ES-I3 (cell line): ENCODE measurements around the gene NHLH2.

Source experiments
- H3K36me3 ChIP-seq: 2 replicates; pipeline ENCODE4 v1.6.1; 2013; ENCODE audit warnings: mild to moderate bottlenecking, low read length, control low read depth, moderate library complexity; ENCODE audit not compliant: insufficient read depth
- H3K4me1 ChIP-seq: 2 replicates; pipeline ENCODE4 v1.6.1; 2013; ENCODE audit warnings: mild to moderate bottlenecking, control low read depth, low read length; ENCODE audit not compliant: insufficient read depth
- H3K9ac ChIP-seq: 2 replicates; pipeline ENCODE4 v1.6.1; 2013; ENCODE audit warnings: low read depth, mild to moderate bottlenecking, low read length, moderate library complexity
- H3K9me3 ChIP-seq: 2 replicates; pipeline ENCODE4 v1.6.1; 2013; ENCODE audit warnings: mild to moderate bottlenecking, low read length, moderate library complexity; ENCODE audit not compliant: control insufficient read depth, insufficient read depth

The NHLH2 gene

GRCh38 chr1:115802416-115802815 is 38.5 kb downstream of the NHLH2 start:
- Histone ChIP-seq H3K4me1 (peaks cover 1% of the 10 kb centered on the region; the same call in 1 of the 2 replicates), H3K36me3 (no peaks in the 10 kb centered on the region), H3K9ac (no peak overlapping the region), H3K9me3 (0 out of 2 replicates have a peak, but pooled peaks cover 3% of the 10 kb centered on the region)

GRCh38 chr1:115797486-115797885 is 43.4 kb downstream of the NHLH2 start:
- H3K4me1 ChIP-seq = peaks cover 18% of the 10 kb centered on the region
- no peaks in the 10 kb centered on the region for H3K36me3 ChIP-seq
- no peak overlapping the region for H3K9ac ChIP-seq
- no peaks in the 10 kb centered on the region for H3K9me3 ChIP-seq

GRCh38 chr1:115796897-115797296 is 44.0 kb downstream of the NHLH2 start:
- no peaks in the 10 kb centered on the region for H3K9me3 ChIP-seq
- H3K36me3 ChIP-seq = no peaks in the 10 kb centered on the region
- peaks cover 18% of the 10 kb centered on the region for H3K4me1 ChIP-seq
- H3K9ac ChIP-seq = no peak overlapping the region

- H3K9me3 ChIP-seq = no peaks in the 10 kb centered on the region
- H3K4me1 ChIP-seq = peaks cover 18% of the 10 kb centered on the region
Observed at GRCh38 chr1:115796036-115796435, 44.9 kb downstream of the NHLH2 start.

GRCh38 chr1:115794976-115795639 is 45.8 kb downstream of the NHLH2 start:
- Histone ChIP-seq H3K36me3 (no peaks in the 10 kb centered on the region), H3K9ac (no peak overlapping the region), H3K9me3 (no peaks in the 10 kb centered on the region), H3K4me1 (peaks cover 18% of the 10 kb centered on the region)

More at GRCh38 chr1:115796036-115796435, 44.9 kb downstream of the NHLH2 start:
- H3K36me3 ChIP-seq = no peaks in the 10 kb centered on the region
- H3K9ac ChIP-seq = no peak overlapping the region

GRCh38 chr1:115793162-115793561 is 47.8 kb downstream of the NHLH2 start:
- H3K36me3 ChIP-seq = no peaks in the 10 kb centered on the region
- H3K9ac ChIP-seq = no peak overlapping the region

GRCh38 chr1:115791816-115792215 is 49.1 kb downstream of the NHLH2 start:
- Histone ChIP-seq H3K4me1 (peaks cover 15% of the 10 kb centered on the region), H3K36me3 (no peaks in the 10 kb centered on the region), H3K9ac (no peak overlapping the region), H3K9me3 (no peaks in the 10 kb centered on the region)

More at GRCh38 chr1:115793162-115793561, 47.8 kb downstream of the NHLH2 start:
- Histone ChIP-seq H3K9me3 (no peaks in the 10 kb centered on the region), H3K4me1 (peaks cover 18% of the 10 kb centered on the region)

GRCh38 chr1:115790846-115791245 is 50.1 kb downstream of the NHLH2 start:
- Histone ChIP-seq H3K36me3 (no peaks in the 10 kb centered on the region), H3K9ac (no peak overlapping the region), H3K4me1 (peaks cover 11% of the 10 kb centered on the region), H3K9me3 (no peaks in the 10 kb centered on the region)

GRCh38 chr1:115790356-115790755 is 50.6 kb downstream of the NHLH2 start:
- no peaks in the 10 kb centered on the region for H3K36me3 ChIP-seq
- no peaks in the 10 kb centered on the region for H3K9me3 ChIP-seq
- peaks cover 8% of the 10 kb centered on the region for H3K4me1 ChIP-seq
- H3K9ac ChIP-seq = no peak overlapping the region
